ENCODE data around the gene CDT1.

GRCh38 chr16:88784074-88784855 is 19.3 kb upstream of the CDT1 start:
- TF ChIP-seq YY1 (IDR thresholded peaks at IDR 0.05; ENCODE audit: low read depth) (no peak), MAX (IDR thresholded peaks at IDR 0.05; ENCODE audit: low read depth) (peak; percentile 64), FOXM1 (IDR thresholded peaks at IDR 0.05; ENCODE audit: low read depth) (no peak), EZH2phosphoT487 (IDR thresholded peaks at IDR 0.05; ENCODE audit: borderline replicate concordance, low read depth) (no peak), JUND (IDR thresholded peaks at IDR 0.05) (no peak), CTCF (IDR thresholded peaks at IDR 0.05) (peak; percentile 55), USF2 (IDR thresholded peaks at IDR 0.05; ENCODE audit: borderline replicate concordance, low read depth, low read length) (no peak), USF1 (IDR thresholded peaks at IDR 0.05; ENCODE audit: borderline replicate concordance, low read depth) (no peak), TAF1 (IDR thresholded peaks at IDR 0.05; ENCODE audit: borderline replicate concordance, low read depth, low read length) (0 out of 2 replicates have a peak, but pooled peaks have one; percentile 16), PBX3 (IDR thresholded peaks at IDR 0.05) (no peak)

Measured in SK-N-SH (cell line).